ENCODE measurements around the gene ARID5A. TPM values are rescaled to one million over a fixed set of nuclear protein-coding genes. Genes with fewer than 3 reads are reported as not detected.

The ARID5A gene
- total and polyA plus RNA-seq, 9 of the 15 experiments (the other 6 are each of a cell fraction or from before 2014, with no cell fraction given) = 0.14 to 12.5 (median 3.0) TPM

GRCh38 chr2:96556441-96557330 is 20.1 kb downstream of the ARID5A start (continued):
- TF ChIP-seq, protein P1, sequence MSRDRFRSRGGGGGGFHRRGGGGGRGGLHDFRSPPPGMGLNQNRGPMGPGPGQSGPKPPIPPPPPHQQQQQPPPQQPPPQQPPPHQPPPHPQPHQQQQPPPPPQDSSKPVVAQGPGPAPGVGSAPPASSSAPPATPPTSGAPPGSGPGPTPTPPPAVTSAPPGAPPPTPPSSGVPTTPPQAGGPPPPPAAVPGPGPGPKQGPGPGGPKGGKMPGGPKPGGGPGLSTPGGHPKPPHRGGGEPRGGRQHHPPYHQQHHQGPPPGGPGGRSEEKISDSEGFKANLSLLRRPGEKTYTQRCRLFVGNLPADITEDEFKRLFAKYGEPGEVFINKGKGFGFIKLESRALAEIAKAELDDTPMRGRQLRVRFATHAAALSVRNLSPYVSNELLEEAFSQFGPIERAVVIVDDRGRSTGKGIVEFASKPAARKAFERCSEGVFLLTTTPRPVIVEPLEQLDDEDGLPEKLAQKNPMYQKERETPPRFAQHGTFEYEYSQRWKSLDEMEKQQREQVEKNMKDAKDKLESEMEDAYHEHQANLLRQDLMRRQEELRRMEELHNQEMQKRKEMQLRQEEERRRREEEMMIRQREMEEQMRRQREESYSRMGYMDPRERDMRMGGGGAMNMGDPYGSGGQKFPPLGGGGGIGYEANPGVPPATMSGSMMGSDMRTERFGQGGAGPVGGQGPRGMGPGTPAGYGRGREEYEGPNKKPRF (IDR thresholded peaks at IDR 0.05; ENCODE audit: low read depth, low read length) = no peak
- peak; percentile 70 for TF ChIP-seq JUND (IDR thresholded peaks at IDR 0.05; ENCODE audit: borderline replicate concordance, low read depth, low read length)
- TF ChIP-seq JUND (tag; IDR thresholded peaks at IDR 0.05; ENCODE audit: borderline replicate concordance, low read depth, low read length) = peak; percentile 34; the same call in 1 of the 3 replicates
- no peak for TF ChIP-seq PBX2 (CRISPR knock-in tag; IDR thresholded peaks at IDR 0.05; ENCODE audit: low read depth)
- peak; percentile 51; the same call in 1 of the 2 replicates for TF ChIP-seq PBX2 (tag; conservative IDR thresholded peaks at IDR 0.05; ENCODE audit: low read depth)
- no peak for TF ChIP-seq HMGN3 (IDR thresholded peaks at IDR 0.05; ENCODE audit: borderline replicate concordance, extremely low read depth, insufficient read length, low read depth, low read length)
- peak; percentile 41; the same call in 1 of the 2 replicates for TF ChIP-seq ATF7 (IDR thresholded peaks at IDR 0.05)
- TF ChIP-seq ETV1 (tag; conservative IDR thresholded peaks at IDR 0.05; ENCODE audit: low read depth) = no peak
- no peak for TF ChIP-seq THAP12 (CRISPR knock-in tag; IDR thresholded peaks at IDR 0.05)
- no peak for TF ChIP-seq LARP7 (IDR thresholded peaks at IDR 0.05)
- TF ChIP-seq MYNN (IDR thresholded peaks at IDR 0.05) = no peak
- no peak for TF ChIP-seq MYNN (CRISPR knock-in tag; IDR thresholded peaks at IDR 0.05)
- TF ChIP-seq DPF2 (IDR thresholded peaks at IDR 0.05) = no peak
